OCI-LY7 (cell line): ENCODE results near the gene ACP5.

Source experiments
- CTCF ChIP-seq: fragments of 200-600 bp; sonication (generic); conservative IDR thresholded peaks from 2 replicates; pipeline ENCODE4 v1.5.1; 2014; ENCODE audit warnings: mild to moderate bottlenecking, antibody characterized with exemption, low read length, moderate library complexity, mixed read lengths
- EZH2phosphoT487 ChIP-seq: fragments of 200-600 bp; sonication (generic); IDR thresholded peaks from 2 replicates; pipeline ENCODE4 v1.6.1; 2018; ENCODE audit warnings: low read depth, borderline replicate concordance, mild to moderate bottlenecking, mixed run types, antibody characterized with exemption, low read length, moderate library complexity, mixed read lengths

- TF ChIP-seq CTCF (peak; percentile 91), EZH2phosphoT487 (no peak)
Measured at GRCh38 chr19:11535792-11536595, 41.5 kb downstream of the ACP5 start.
